Measurements from ENCODE around the gene SSRP1.

The SSRP1 gene

DNA sequence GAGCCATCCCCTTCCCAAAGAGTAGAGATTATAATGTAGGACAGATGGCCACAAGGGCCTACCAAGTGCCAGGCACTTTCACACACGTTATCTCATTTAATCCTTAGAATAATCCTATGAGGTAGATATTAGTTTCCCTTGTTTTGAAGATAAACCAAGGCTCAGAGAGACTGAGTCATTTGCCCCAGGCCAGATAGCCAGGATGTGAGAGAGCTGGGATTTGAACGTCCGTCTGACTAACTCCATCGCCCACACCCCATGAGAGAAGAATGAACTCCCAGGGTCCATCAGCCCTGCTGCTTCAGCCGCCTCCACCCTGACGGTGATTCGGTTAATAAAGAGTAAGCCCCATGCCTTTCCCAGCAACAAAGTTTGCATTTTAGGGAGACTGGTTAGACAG, 34.6 kb upstream of the SSRP1 start:
- no peaks in the 10 kb centered on the region for H3K9me3 ChIP-seq (ENCODE audit: severe bottlenecking)
- H3K27ac ChIP-seq: no peak overlapping the region
- H3K4me3 ChIP-seq (ENCODE audit: low read depth, low read length): no peak overlapping the region
- TF ChIP-seq, protein P1, sequence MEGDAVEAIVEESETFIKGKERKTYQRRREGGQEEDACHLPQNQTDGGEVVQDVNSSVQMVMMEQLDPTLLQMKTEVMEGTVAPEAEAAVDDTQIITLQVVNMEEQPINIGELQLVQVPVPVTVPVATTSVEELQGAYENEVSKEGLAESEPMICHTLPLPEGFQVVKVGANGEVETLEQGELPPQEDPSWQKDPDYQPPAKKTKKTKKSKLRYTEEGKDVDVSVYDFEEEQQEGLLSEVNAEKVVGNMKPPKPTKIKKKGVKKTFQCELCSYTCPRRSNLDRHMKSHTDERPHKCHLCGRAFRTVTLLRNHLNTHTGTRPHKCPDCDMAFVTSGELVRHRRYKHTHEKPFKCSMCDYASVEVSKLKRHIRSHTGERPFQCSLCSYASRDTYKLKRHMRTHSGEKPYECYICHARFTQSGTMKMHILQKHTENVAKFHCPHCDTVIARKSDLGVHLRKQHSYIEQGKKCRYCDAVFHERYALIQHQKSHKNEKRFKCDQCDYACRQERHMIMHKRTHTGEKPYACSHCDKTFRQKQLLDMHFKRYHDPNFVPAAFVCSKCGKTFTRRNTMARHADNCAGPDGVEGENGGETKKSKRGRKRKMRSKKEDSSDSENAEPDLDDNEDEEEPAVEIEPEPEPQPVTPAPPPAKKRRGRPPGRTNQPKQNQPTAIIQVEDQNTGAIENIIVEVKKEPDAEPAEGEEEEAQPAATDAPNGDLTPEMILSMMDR (IDR thresholded peaks at IDR 0.05; ENCODE audit: low read depth, low read length): no peak
- H3K36me3 ChIP-seq: no peaks in the 10 kb centered on the region
- peaks cover 82% of the 10 kb centered on the region for H3K27me3 ChIP-seq (ENCODE audit: insufficient read depth, low read depth, severe bottlenecking)
- DNase-seq: peak; percentile 25

DNA sequence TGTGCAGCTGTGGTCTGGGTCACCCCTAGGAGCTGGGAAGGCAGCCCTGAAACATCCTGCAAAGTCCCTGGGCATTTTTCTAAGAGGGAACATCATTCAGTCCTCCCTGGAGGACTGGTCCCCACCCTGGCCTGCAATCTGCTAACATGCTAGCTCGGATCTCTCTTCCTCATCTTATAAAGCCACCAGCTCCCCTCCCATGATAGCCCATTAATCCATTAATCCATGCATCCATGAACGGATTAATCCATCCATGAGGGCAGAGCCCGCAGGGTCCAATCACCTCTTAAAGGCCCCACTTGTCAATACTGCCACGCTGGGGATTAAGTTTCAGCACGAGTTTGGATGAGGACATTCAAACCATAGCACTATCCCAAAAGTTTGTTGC, 33.1 kb upstream of the SSRP1 start:
- DNase-seq: peak; percentile 37
- TF ChIP-seq, protein P1 (IDR thresholded peaks at IDR 0.05; ENCODE audit: low read depth, low read length): no peak
- H3K27ac ChIP-seq: no peak overlapping the region
- no peaks in the 10 kb centered on the region for H3K36me3 ChIP-seq
- H3K4me3 ChIP-seq (ENCODE audit: low read depth, low read length): no peak overlapping the region
- no peaks in the 10 kb centered on the region for H3K9me3 ChIP-seq (ENCODE audit: severe bottlenecking)
- peaks cover 88% of the 10 kb centered on the region for H3K27me3 ChIP-seq (ENCODE audit: insufficient read depth, low read depth, severe bottlenecking)

DNA sequence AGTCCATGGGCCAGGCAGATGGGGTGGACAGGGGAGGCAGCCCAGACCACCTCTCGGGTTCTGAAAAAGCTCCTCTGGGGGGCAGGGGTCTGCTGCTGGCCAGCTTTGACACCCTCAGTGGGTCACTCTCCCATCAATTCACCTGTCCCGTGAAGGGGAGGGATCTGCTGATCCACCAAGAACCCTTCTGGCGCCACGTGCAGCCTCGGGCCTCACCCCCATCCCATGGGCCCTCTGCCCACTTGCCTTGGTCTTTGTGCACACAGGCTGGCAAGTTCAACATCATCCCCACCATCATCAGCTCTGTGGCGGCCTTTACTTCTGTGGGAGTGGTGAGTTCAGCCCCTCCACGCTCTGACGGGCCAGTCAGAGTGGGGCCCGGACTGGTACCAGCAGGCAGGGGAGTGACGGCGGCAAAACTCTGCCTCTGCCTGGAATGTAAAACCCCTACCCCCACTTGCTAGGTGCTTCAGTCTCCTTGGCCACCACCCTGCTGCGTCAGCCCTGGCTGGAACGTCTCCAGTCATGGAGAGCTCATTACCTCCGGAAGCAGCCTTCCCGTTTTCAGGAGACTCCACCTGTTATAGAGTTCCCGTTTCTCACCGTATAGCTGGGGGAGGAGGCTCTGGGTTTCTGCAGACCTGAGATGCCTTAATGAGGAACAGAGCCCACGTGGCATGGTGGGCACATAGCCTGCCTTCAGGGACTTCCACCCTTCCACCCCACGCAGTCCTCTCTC, 32.6 kb upstream of the SSRP1 start:
- DNase-seq: no peak
- no peak overlapping the region for H3K27ac ChIP-seq
- H3K9me3 ChIP-seq (ENCODE audit: severe bottlenecking): no peaks in the 10 kb centered on the region
- no peak overlapping the region for H3K4me3 ChIP-seq (ENCODE audit: low read depth, low read length)
- H3K36me3 ChIP-seq: no peaks in the 10 kb centered on the region
- TF ChIP-seq, protein P1 (IDR thresholded peaks at IDR 0.05; ENCODE audit: low read depth, low read length): no peak
- peaks cover 88% of the 10 kb centered on the region for H3K27me3 ChIP-seq (ENCODE audit: insufficient read depth, low read depth, severe bottlenecking)

DNA sequence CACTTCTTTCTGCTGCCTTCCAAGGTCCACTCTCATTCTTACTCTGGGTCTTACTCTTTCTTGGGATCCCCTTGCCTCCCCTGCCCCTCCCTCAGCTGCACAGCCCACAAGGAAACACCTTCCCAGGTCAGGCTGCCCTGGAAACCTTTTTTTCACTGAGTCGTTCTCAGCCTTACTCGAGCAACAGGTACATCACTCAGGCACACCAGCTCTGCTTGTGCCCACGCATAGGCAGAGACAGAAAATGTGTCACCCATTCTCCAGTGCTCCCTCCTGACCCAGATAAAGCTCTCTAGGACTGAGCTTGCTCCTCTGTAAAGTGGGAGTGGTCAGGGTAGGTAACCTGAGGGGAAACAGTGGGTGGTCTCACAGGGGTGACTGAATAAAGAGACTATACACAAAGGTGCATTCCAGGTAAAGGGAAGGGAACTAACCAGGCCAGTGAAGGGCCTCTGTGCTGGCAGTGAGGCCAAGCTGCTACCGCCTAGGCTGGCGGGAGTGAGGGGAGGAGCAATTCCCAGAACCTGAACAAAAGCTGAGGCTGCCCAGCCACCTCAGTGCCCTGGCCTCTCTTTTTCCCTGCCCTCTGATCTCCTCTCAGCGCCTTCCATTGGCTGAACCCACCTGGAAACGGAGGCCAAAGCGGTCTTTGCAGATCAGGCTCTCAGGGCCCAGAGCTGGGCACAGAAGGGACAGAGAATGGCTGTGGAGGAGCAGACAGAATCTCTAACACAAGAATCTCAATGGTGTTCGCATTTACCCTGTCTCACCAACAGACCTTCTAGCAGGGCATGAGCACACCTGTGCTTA, 29.4 kb upstream of the SSRP1 start:
- peaks cover 75% of the 10 kb centered on the region for H3K27me3 ChIP-seq (ENCODE audit: insufficient read depth, low read depth, severe bottlenecking)
- TF ChIP-seq, protein P1 (IDR thresholded peaks at IDR 0.05; ENCODE audit: low read depth, low read length): no peak
- no peaks in the 10 kb centered on the region for H3K36me3 ChIP-seq
- no peak overlapping the region for H3K27ac ChIP-seq
- no peaks in the 10 kb centered on the region for H3K9me3 ChIP-seq (ENCODE audit: severe bottlenecking)
- no peak for DNase-seq
- H3K4me3 ChIP-seq (ENCODE audit: low read depth, low read length): no peak overlapping the region

DNA sequence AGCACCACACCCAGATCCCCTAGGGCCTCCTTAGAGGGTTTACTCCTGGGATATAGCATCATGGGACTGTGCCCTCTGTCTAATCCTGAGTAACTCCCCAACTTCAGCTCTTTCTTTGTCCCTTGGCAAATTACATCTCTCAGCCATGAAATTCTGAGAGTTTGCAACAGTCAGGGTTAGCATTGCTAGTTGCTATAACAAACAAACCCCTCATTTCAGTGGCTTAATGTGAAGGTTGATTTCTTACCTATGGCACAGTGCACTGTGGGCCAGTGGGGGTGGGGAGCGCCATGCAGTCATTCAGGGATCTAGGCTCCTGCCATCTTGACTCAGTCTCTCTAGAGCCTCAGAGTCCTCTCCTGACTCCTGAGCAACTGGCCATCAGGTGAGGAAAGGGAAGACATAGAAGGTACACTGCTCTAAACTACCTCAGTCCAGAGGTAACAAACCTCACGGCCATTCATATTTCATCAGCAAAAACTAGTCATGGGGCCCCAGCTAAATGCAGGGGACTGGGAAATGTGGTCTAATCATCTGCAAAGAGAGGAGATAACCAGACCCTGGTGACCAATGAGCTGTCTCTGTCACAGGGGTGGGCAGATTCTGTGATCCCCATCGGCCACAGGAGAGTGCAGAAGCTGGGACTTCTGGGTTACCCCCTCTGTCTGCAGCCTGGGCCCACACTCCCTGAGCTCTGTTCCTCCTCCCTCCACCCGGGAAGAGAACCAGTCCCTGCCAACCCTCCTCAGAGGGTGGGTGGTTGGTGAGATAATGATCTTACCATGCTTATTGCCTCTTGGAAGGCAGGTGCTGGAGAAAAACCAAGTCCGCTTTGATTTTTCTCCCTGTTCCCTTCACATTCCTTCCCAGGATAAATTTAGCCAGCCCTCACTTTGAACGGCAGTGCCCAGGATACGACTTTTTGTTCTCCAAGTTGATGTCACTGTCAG, 27.7 kb upstream of the SSRP1 start:
- Histone ChIP-seq H3K36me3 (no peaks in the 10 kb centered on the region), H3K9me3 (ENCODE audit: severe bottlenecking) (no peaks in the 10 kb centered on the region), H3K27me3 (ENCODE audit: insufficient read depth, low read depth, severe bottlenecking) (peaks cover 74% of the 10 kb centered on the region), H3K27ac (no peak overlapping the region), H3K4me3 (ENCODE audit: low read depth, low read length) (no peak overlapping the region)
- DNase-seq: no peak
- TF ChIP-seq, protein P1 (IDR thresholded peaks at IDR 0.05; ENCODE audit: low read depth, low read length): no peak

Measured in WERI-Rb-1 (cell line).